ENCODE results near the gene E2F6.

The E2F6 gene

DNA sequence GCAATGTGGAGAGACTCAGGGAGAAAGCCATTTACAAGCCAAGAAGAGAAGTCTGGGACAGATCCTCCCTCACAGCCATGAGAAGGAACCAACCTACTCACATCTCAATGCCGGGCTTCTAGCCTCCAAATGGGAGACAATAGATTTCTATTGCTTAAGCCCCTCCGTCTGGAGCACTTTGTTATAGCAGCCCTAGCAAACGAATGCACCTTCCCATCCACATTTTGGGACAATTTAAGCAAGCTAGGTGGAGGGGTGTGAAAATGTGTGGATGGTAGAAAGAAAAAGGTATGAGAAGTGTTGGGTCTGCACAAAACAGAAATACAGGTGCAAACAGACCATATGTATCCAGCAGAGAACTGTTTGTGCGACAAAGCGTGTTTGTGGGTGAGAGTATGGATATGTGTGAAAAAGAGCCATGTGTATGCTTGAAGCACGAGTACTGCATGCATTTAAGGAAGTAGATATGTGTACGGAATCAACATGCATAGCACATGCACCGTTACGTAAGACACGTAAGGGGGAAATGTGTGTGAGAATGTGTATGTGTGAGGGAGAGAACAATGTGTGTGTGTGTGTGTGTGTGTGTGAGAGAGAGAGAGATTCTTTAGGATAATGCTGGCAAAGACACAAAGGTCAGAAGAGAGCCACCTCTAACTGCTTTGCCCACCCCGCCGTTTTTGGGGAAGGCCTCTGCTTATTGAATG, 13.1 kb upstream of the E2F6 start:
- DNase-seq (ENCODE audit: low read depth): no peak
- TF ChIP-seq, protein P1, sequence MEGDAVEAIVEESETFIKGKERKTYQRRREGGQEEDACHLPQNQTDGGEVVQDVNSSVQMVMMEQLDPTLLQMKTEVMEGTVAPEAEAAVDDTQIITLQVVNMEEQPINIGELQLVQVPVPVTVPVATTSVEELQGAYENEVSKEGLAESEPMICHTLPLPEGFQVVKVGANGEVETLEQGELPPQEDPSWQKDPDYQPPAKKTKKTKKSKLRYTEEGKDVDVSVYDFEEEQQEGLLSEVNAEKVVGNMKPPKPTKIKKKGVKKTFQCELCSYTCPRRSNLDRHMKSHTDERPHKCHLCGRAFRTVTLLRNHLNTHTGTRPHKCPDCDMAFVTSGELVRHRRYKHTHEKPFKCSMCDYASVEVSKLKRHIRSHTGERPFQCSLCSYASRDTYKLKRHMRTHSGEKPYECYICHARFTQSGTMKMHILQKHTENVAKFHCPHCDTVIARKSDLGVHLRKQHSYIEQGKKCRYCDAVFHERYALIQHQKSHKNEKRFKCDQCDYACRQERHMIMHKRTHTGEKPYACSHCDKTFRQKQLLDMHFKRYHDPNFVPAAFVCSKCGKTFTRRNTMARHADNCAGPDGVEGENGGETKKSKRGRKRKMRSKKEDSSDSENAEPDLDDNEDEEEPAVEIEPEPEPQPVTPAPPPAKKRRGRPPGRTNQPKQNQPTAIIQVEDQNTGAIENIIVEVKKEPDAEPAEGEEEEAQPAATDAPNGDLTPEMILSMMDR (IDR thresholded peaks at IDR 0.05; ENCODE audit: control insufficient read depth, insufficient read depth, low read depth, low read length, missing control alignments): no peak
- H3K4me3 ChIP-seq (ENCODE audit: control insufficient read depth, low read depth, low read length): no peak overlapping the region

DNA sequence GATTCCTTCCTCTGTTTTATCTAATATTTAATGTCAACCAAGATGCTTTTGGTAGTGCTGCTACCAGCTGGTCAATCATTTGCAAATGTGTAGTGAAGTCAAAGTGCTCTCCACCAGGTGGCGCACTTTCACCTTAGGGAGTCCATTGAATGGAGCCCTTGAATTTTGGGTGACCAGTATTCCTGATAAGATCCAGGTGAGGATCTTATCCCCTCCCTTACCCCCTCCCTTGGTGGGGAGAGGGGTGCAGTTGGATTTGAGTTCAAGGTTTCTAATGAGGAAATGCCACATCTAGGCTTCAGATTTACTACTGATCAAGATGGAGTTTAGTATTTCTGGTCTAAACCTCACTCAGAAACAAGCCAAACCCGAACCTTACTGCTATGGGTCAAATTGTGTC, 12.0 kb upstream of the E2F6 start:
- TF ChIP-seq, protein P1 (IDR thresholded peaks at IDR 0.05; ENCODE audit: control insufficient read depth, insufficient read depth, low read depth, low read length, missing control alignments): peak; percentile 86
- peak; percentile 47 for DNase-seq (ENCODE audit: low read depth)

DNA sequence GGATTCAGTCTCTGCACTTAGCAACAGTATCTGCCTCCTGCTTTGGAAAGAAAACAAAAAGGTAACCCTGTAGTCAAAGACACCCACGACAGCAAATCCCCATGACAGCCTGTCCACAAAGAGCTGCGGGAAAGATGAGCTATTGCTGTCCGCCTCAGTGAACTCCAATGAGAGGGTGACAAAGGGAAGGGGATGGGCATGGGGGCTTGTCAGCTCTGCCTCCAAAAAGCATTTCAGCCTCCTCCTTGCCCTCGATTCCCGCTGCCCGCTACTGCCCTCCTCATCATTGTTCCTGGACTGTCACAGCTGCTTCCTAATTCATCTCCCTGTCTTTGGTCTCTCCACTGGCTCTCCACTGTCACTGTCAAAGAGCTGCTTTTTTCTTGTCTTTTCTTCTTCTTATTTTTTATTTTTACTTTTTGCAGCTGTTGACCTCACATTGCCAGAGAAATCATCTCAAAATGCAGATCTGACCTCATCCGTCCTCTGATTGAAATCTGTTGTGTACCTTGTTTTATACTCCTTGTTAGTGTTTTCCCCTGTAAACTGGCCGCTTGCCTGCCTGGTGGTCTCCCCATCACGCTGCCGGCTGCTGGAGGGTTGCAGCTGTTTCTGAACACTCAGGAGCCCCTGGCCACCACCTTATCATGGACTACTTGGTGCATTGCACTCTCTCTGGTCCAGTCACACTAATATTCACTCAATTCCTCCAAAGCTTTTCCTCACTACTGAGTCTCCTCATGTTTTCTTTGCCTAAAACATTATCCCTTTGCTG, 7.9 kb upstream of the E2F6 start:
- H3K4me3 ChIP-seq (ENCODE audit: control insufficient read depth, low read depth, low read length): no peak overlapping the region
- no peak for DNase-seq (ENCODE audit: low read depth)
- TF ChIP-seq, protein P1 (IDR thresholded peaks at IDR 0.05; ENCODE audit: control insufficient read depth, insufficient read depth, low read depth, low read length, missing control alignments): no peak

More for the DNA sequence above, 12.0 kb upstream of the E2F6 start:
- H3K4me3 ChIP-seq (ENCODE audit: control insufficient read depth, low read depth, low read length): no peak overlapping the region

DNA sequence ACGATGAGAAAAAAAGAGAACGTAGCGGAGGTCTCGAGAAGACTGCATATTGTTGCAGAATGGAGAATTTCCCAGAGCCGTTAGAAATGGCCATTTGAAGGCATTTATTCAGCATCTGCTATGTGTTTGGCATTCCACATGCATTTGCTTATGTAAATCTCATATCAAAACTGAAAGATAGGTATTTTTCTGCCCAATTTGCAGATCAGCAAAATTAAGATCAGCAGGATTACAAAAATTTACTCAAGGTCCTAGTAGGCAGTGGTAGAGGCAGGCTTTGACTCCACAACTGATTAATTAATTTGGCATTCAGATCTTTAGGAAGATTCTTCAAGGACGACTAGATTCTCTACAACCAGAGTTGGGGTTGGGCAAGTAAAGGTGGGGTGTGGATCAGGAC, 1.8 kb upstream of the E2F6 start:
- H3K4me3 ChIP-seq (ENCODE audit: control insufficient read depth, low read depth, low read length): no peak overlapping the region
- TF ChIP-seq, protein P1 (IDR thresholded peaks at IDR 0.05; ENCODE audit: control insufficient read depth, insufficient read depth, low read depth, low read length, missing control alignments): no peak
- no peak for DNase-seq (ENCODE audit: low read depth)

DNA sequence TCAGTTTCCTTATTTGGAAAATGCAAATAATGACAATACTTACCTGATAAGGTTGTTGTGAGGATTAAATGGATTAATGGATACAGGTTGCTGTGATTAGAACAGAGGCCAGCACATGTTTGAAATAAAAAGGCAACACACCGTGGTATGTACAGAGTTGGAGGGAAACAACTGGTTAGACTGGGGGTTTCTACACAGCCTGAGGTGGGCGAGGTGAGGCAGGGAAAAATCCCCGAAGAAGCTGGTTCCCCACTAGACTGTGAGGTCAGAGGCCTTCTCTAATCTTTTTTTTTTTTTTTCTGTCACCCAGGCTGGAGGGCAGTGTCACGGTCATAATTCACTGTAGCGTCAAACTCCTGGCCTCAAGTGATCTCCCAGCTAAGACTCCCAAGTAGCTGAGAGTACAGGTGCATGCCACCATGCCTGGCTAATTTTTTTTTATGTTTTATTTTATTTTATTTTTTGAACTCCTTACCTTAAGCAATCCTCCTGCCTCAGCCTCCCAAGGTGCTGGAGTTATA, 1.2 kb upstream of the E2F6 start:
- DNase-seq (ENCODE audit: low read depth): no peak
- TF ChIP-seq, protein P1 (IDR thresholded peaks at IDR 0.05; ENCODE audit: control insufficient read depth, insufficient read depth, low read depth, low read length, missing control alignments): no peak
- H3K4me3 ChIP-seq (ENCODE audit: control insufficient read depth, low read depth, low read length): no peak overlapping the region

DNA sequence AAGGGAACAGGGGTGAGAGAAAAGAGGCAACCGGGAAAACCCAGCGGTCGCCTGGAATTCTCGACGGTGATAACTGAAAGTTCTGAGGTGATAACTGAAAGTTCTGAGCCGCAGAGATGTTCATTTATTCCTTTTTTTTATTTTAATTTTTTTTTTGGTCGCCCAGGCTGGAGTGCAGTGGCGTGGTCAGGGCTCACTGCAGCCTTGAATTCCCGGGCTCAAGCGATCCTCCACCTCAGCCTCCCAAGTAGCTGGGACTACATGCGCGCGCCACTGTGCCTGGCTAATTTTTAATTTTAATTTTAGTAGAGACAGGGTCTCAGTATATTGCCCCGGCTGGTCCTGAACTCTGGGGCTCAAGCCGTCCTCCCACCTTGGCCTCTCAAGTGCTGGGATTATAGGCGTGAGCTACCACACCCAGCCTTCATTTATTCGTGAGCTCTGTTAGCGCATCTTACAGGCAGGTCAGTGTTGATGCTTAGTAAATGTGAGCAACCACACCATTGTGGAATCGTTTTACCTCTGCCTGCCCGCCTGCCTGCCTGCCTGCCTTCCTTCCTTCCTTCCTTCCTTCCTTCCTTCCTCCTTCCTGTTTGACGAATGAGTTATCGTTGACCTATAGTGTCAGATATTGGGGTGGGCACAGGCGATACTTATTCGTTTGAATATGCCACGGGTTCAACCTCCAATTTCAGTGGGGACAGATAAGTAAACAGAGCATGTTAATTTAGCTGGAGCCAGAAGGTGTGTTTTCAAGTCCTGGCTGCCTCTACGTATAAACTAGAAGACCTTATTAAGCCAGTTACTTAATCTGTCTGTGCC, 557 bp upstream of the E2F6 start:
- no peak for DNase-seq (ENCODE audit: low read depth)

More for the DNA sequence above, 557 bp upstream of the E2F6 start:
- peak overlapping the region; percentile 79 for H3K4me3 ChIP-seq (ENCODE audit: control insufficient read depth, low read depth, low read length)
- TF ChIP-seq, protein P1 (IDR thresholded peaks at IDR 0.05; ENCODE audit: control insufficient read depth, insufficient read depth, low read depth, low read length, missing control alignments): no peak
